B cell (primary cell): ENCODE data around the gene TCFL5. TPM values are rescaled to one million over a fixed set of nuclear protein-coding genes. Genes with fewer than 3 reads are reported as not detected.

ENCODE experiments used
- ATAC-seq: fragments of 200-7000 bp; cut with Tn5 transposase; one replicate; pipeline ENCODE4 v1.10.0; 2021; ENCODE audit warnings: low read depth, mild to moderate bottlenecking, moderate number of reproducible peaks, moderate library complexity
- CTCF ChIA-PET: fragments of 350-600 bp; sonication (Branson Sonifier 250); formaldehyde crosslinking; loops from one replicate; lab custom pipeline; 2021; ENCODE audit warnings: antibody characterized with exemption, inconsistent platforms; lab: Charles Lee
- POLR2A ChIA-PET: fragments of 350-600 bp; sonication (Branson Sonifier 250); formaldehyde crosslinking; loops from one replicate; lab custom pipeline; 2021; ENCODE audit warnings: antibody characterized with exemption; lab: Charles Lee
- DNase-seq: peaks from one replicate; pipeline ENCODE4 v3.0.0; 2013
- H2AFZ ChIP-seq: 2 replicates; pipeline ENCODE4 v1.6.1; 2012; ENCODE audit warnings: mild to moderate bottlenecking, low read depth, low read length; ENCODE audit not compliant: insufficient read depth, poor library complexity, severe bottlenecking
- H3K27ac ChIP-seq, 2 donors: 1 replicate in 1 of 2; 2 replicates in 1 of 2; pipeline ENCODE4 v1.5.1; 2012 to 2013; ENCODE audit warnings: low read length in 2 of 2, mild to moderate bottlenecking in 2 of 2, moderate library complexity in 1 of 2
- H3K27me3 ChIP-seq, 4 experiments: fragments of 200-600 bp in 1 of 4; sonication (generic) in 1 of 4; replicated peaks in 1 of 4; 1 replicate in 2 of 4; 2 replicates in 2 of 4; pipeline versions ENCODE4 v1.6.1 to v1.7.0; 2013 to 2016; ENCODE audit warnings: low read length in 3 of 4, mild to moderate bottlenecking in 2 of 4, mixed read lengths in 1 of 4, moderate library complexity in 1 of 4; ENCODE audit not compliant: insufficient read depth in 4 of 4, control insufficient read depth in 3 of 4; ENCODE audit errors: control extremely low read depth in 1 of 4
- H3K36me3 ChIP-seq, 2 experiments: replicated peaks in 1 of 2; 1 replicate in 1 of 2; 2 replicates in 1 of 2; pipeline versions ENCODE4 v1.6.1 to v1.7.1; 2013; ENCODE audit warnings: low read length in 1 of 2; ENCODE audit not compliant: insufficient read depth in 2 of 2, control insufficient read depth in 1 of 2; ENCODE audit errors: control extremely low read depth in 1 of 2, extremely low read depth in 1 of 2
- H3K4me1 ChIP-seq, 2 donors: fragments of 200-600 bp in 1 of 2; sonication (generic) in 1 of 2; 1 replicate in 1 of 2; 2 replicates in 1 of 2; pipeline versions ENCODE4 v1.5.1 to v1.6.1; 2013 to 2017; ENCODE audit warnings: low read length in 2 of 2; ENCODE audit not compliant: control insufficient read depth in 2 of 2, insufficient read depth in 2 of 2
- H3K4me2 ChIP-seq: replicated peaks from 2 replicates; pipeline ENCODE3; 2012; ENCODE audit warnings: mild to moderate bottlenecking, low read depth, low read length; ENCODE audit not compliant: poor library complexity, severe bottlenecking
- H3K4me3 ChIP-seq, 5 experiments: fragments of 200-600 bp in 1 of 5; sonication (generic) in 1 of 5; 1 replicate in 3 of 5; 2 replicates in 2 of 5; pipeline versions ENCODE4 v1.5.1 to v1.7.0; 2011 to 2016; ENCODE audit warnings: low read length in 4 of 5, mild to moderate bottlenecking in 4 of 5, low read depth in 2 of 5, control low read depth in 1 of 5, moderate library complexity in 1 of 5; ENCODE audit not compliant: insufficient read depth in 1 of 5; ENCODE audit errors: control extremely low read depth in 1 of 5, extremely low read depth in 1 of 5
- H3K79me2 ChIP-seq: fragments of 200-600 bp; sonication (generic); one replicate; pipeline ENCODE4 v1.6.0; 2016; ENCODE audit warnings: low read length; ENCODE audit not compliant: control insufficient read depth, insufficient read depth
- H3K9ac ChIP-seq: fragments of 200-600 bp; sonication (generic); 2 replicates; pipeline ENCODE4 v1.6.1; 2017; ENCODE audit warnings: mild to moderate bottlenecking, low read length, moderate library complexity
- H3K9me3 ChIP-seq, 3 donors: one replicate each; pipeline versions ENCODE4 v1.6.1 to v1.7.1; 2013; ENCODE audit warnings: low read length in 2 of 3; ENCODE audit not compliant: control insufficient read depth in 2 of 3, insufficient read depth in 1 of 3; ENCODE audit errors: control extremely low read depth in 1 of 3
- H4K20me1 ChIP-seq: 2 replicates; pipeline ENCODE4 v1.6.0; 2012; ENCODE audit warnings: mild to moderate bottlenecking, low read length; ENCODE audit not compliant: insufficient read depth, control insufficient read depth, poor library complexity, severe bottlenecking
- H3K27ac Mint-ChIP-seq: one replicate; pipeline ENCODE4 v1.8.0; 2021; ENCODE audit warnings: mixed read lengths
- H3K27me3 Mint-ChIP-seq: one replicate; pipeline ENCODE4 v1.8.0; 2021; ENCODE audit warnings: mixed read lengths
- H3K4me1 Mint-ChIP-seq: one replicate; pipeline ENCODE4 v1.8.0; 2021; ENCODE audit warnings: mixed read lengths
- H3K4me3 Mint-ChIP-seq: one replicate; pipeline ENCODE4 v1.8.0; 2021; ENCODE audit warnings: mixed read lengths
- H3K9me3 Mint-ChIP-seq: one replicate; pipeline ENCODE4 v1.8.0; 2022; ENCODE audit warnings: mixed read lengths; ENCODE audit not compliant: insufficient read depth
- EZH2 ChIP-seq: IDR thresholded peaks from 2 replicates; pipeline ENCODE4 v1.6.1; 2012; ENCODE audit warnings: borderline replicate concordance, low read depth, mild to moderate bottlenecking, moderate library complexity, low read length; ENCODE audit not compliant: insufficient read depth, poor library complexity, severe bottlenecking
- WGBS: methylation state at CpG from one replicate; pipeline ENCODE4 v1.1.5; 2013; ENCODE audit warnings: missing lambda C conversion rate; ENCODE audit not compliant: insufficient coverage; 5-methylcytosine and 5-hydroxymethylcytosine counted together
- intact Hi-C: fragments of 100-400 bp; cut with micrococcal nuclease; formaldehyde crosslinking; loops from one replicate; pipeline ENCODE4 v1.10.0; 2022
- polyA plus RNA-seq: library from polyadenylated mRNA; depleted of rRNA; stranded (reverse); fragments of >200 nt; gene quantifications from 2 replicates; pipeline ENCODE4 v1.2.3, GENCODE V29; 2012
- total RNA-seq, 2 donors: library from RNA; stranded (reverse); fragments of 120-200 nt in 1 of 2; gene quantifications; 1 replicate in 1 of 2; 2 replicates in 1 of 2; pipeline versions ENCODE4 v1.2.3 to v1.2.4, GENCODE V29; 2013 to 2022
- TF ChIP-seq, protein P1 (sequence below): fragments of 200-600 bp; IDR thresholded peaks from one replicate; pipeline ENCODE4 v1.8.0; 2022; ENCODE audit warnings: antibody characterized with exemption, mild to moderate bottlenecking

TCFL5 gene
- total and polyA plus RNA-seq, 2 donors (not counting 1 experiment from before 2014, with no cell fraction given) = 2.0 to 16.2 TPM

DNA sequence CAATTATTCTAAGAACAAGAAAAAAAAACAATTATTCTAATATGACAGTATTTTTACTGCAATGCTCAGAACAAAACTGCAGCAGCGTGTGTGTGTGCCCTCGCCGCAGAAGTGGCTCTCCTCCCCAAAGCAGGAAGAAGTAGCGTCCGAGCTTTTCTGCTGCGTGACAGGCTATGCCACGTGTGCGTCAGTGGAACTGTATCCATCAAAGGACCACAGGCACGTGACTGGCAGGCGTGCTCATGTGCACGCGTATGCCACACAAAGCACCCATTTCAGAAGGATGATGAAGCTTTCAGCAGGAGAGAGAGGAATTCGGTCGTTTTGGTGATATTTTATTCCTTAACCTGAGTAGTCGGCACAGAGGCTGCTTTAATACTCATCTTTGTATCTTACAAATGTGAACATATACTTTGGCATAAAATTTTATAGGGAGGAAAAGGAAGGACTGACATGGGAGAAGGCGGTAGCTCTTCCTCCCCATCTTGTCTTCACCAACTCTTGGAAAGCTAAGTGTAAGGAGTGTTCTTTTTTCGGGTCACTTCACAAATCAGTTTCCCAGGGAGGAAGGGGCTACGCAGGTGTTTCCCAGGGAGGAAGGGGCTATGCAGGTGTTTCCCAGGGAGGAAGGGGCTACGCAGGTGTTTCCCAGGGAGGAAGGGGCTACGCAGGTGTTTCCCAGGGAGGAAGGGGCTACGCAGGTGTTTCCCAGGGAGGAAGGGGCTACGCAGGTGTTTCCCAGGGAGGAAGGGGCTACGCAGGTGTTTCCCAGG lies 3.4 kb downstream of the TCFL5 start:
- CTCF ChIA-PET = no interaction called here
- Histone ChIP-seq H2AFZ (no peak overlapping the region), H3K36me3 (peaks cover 2 to 5% of the 10 kb centered on the region in 2 experiments), H3K27ac (no peak overlapping the region), H3K4me3 (no peak overlapping the region), H3K4me1 (peaks cover 9 to 27% of the 10 kb centered on the region in 2 donors), H3K27me3 (peaks cover 0 to 9% (median 6%) of the 10 kb centered on the region in 4 experiments), H3K9ac (no peak overlapping the region), H3K79me2 (no peaks in the 10 kb centered on the region), H4K20me1 (peaks cover 16% of the 10 kb centered on the region), H3K4me2 (no peak overlapping the region), H3K9me3 (peaks cover 0 to 8% (median 0%) of the 10 kb centered on the region in 3 donors)
- WGBS = 91% methylated on average over 9 of the region's 23 CpGs
- Mint-ChIP-seq H3K27me3 (no peaks in the 10 kb centered on the region), H3K9me3 (no peaks in the 10 kb centered on the region), H3K4me1 (peaks cover 20% of the 10 kb centered on the region), H3K4me3 (peak overlapping the region; percentile 8), H3K27ac (no peak overlapping the region)
- intact Hi-C loops = no loop called here
- POLR2A ChIA-PET = interaction anchor here (0.7 kb wide), 1 partner anchor 11 kb away, joined by 3 read pairs; no protein-coding TSS in a partner anchor
- DNase-seq (no peak), ATAC-seq (no peak)
- TF ChIP-seq, protein P1, sequence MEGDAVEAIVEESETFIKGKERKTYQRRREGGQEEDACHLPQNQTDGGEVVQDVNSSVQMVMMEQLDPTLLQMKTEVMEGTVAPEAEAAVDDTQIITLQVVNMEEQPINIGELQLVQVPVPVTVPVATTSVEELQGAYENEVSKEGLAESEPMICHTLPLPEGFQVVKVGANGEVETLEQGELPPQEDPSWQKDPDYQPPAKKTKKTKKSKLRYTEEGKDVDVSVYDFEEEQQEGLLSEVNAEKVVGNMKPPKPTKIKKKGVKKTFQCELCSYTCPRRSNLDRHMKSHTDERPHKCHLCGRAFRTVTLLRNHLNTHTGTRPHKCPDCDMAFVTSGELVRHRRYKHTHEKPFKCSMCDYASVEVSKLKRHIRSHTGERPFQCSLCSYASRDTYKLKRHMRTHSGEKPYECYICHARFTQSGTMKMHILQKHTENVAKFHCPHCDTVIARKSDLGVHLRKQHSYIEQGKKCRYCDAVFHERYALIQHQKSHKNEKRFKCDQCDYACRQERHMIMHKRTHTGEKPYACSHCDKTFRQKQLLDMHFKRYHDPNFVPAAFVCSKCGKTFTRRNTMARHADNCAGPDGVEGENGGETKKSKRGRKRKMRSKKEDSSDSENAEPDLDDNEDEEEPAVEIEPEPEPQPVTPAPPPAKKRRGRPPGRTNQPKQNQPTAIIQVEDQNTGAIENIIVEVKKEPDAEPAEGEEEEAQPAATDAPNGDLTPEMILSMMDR = no peak
- no peak for TF ChIP-seq EZH2
